Spleen (tissue), 11 donors: Measurements from ENCODE around the gene GALNT13. TPM values are rescaled to one million over a fixed set of nuclear protein-coding genes. Genes with fewer than 3 reads are reported as not detected.

ENCODE experiments used
- DNase-seq: peaks from one replicate; pipeline ENCODE4 v3.0.0-alpha.2; 2020
- H3K27ac ChIP-seq, 8 donors: fragments of 200-600 bp; sonication (generic) in 7 of 8; 1 replicate in 4 of 8; 2 replicates in 4 of 8; pipeline versions ENCODE4 v1.5.0 to v1.8.0; 2016 to 2021; ENCODE audit warnings: inconsistent platforms in 4 of 8, mild to moderate bottlenecking in 4 of 8, moderate library complexity in 1 of 8
- H3K27me3 ChIP-seq, 7 donors: fragments of 200-600 bp; sonication (generic) in 6 of 7; replicated peaks in 1 of 7; 1 replicate in 4 of 7; 2 replicates in 3 of 7; pipeline versions ENCODE4 v1.5.0 to v1.8.0; 2016 to 2021; ENCODE audit warnings: inconsistent platforms in 3 of 7, mild to moderate bottlenecking in 1 of 7
- H3K36me3 ChIP-seq, 6 donors: fragments of 200-600 bp; sonication (generic) in 5 of 6; 1 replicate in 4 of 6; 2 replicates in 2 of 6; pipeline versions ENCODE4 v1.5.0 to v1.8.0; 2016 to 2021; ENCODE audit warnings: inconsistent platforms in 2 of 6
- H3K4me1 ChIP-seq, 6 donors: fragments of 200-600 bp; sonication (generic) in 5 of 6; 1 replicate in 3 of 6; 2 replicates in 3 of 6; pipeline versions ENCODE4 v1.5.0 to v1.8.0; 2016 to 2021; ENCODE audit warnings: inconsistent platforms in 3 of 6
- H3K4me3 ChIP-seq, 8 donors: fragments of 200-600 bp; sonication (generic) in 7 of 8; 1 replicate in 4 of 8; 2 replicates in 4 of 8; pipeline versions ENCODE4 v1.5.0 to v1.8.0; 2016 to 2021; ENCODE audit warnings: inconsistent platforms in 4 of 8, mild to moderate bottlenecking in 4 of 8, moderate library complexity in 2 of 8
- H3K9me3 ChIP-seq, 8 donors: fragments of 200-600 bp; sonication (generic) in 7 of 8; 1 replicate in 4 of 8; 2 replicates in 4 of 8; pipeline versions ENCODE4 v1.5.0 to v1.8.0; 2016 to 2021; ENCODE audit warnings: inconsistent platforms in 4 of 8
- POLR2A ChIP-seq, 3 donors: fragments of 450-650 bp; IDR thresholded peaks; one replicate each; pipeline ENCODE4 v1.5.1; 2017; ENCODE audit warnings: antibody characterized with exemption in 3 of 3, mild to moderate bottlenecking in 1 of 3
- POLR2AphosphoS5 ChIP-seq, 3 donors: sonication (generic); formaldehyde crosslinking; IDR thresholded peaks; one replicate each; pipeline ENCODE4 v1.5.1; 2017; ENCODE audit warnings: antibody characterized with exemption in 3 of 3
- WGBS, 5 donors: extraction: QIAGEN DNeasy Blood & Tissue Kit in 3 of 5; methylation state at CpG; one replicate each; pipeline versions ENCODE4 v1.1.5 to v1.1.7; 2013 to 2018; 5-methylcytosine and 5-hydroxymethylcytosine counted together
- intact Hi-C: fragments of 100-400 bp; cut with DNase I; formaldehyde crosslinking; loops from one replicate; pipeline ENCODE4 v1.15.0; 2023; ENCODE audit warnings: low total_unique reads
- polyA plus RNA-seq, 3 donors: library from polyadenylated mRNA; stranded (reverse); fragments of 200-250 nt; gene quantifications; one replicate each; pipeline ENCODE4 v1.2.1, GENCODE V29; 2013
- total RNA-seq, 7 donors: library from RNA; depleted of rRNA in 3 of 7; stranded (reverse); fragments of >200 nt in 3 of 7; fragmentation: NEBNext Ultra II Directional in 4 of 7; extraction: Animal tissue kit (Norgen Biotek cat#: 25700) in 4 of 7; gene quantifications; one replicate each; pipeline versions ENCODE4 v1.1.0 to v1.2.1, GENCODE V29; 2016 to 2021
- TF ChIP-seq, protein P1 (sequence below), 11 experiments: fragments of 200-600 bp in 7 of 11; fragments of 450-650 bp in 4 of 11; sonication (generic) in 4 of 11; IDR thresholded peaks in 8 of 11; conservative IDR thresholded peaks in 3 of 11; 1 replicate in 7 of 11; 2 replicates in 4 of 11; pipeline versions ENCODE4 v1.4.0 to v1.8.0; 2016 to 2021; ENCODE audit warnings: antibody characterized with exemption in 11 of 11, inconsistent platforms in 4 of 11, mild to moderate bottlenecking in 1 of 11
- donor health status: healthy with polysubstance abuse.
- donor health status: DM: no; HTN: no; CAD: no; lungs with moderate emphysema.
- donor health status: DM: no; HTN: no; CAD: no.
- donor health status: Bipolar disorder and iron deficiency.
- donor health status: healthy.
- donor health status: DM: no; HTN: no; CAD: no.
- donor health status: DM: yes; HTN: yes; CAD: no.

Gene GALNT13
- total and polyA plus RNA-seq, 10 donors: 0.02 to 0.61 (median 0.11) TPM; not detected in 6

DNA sequence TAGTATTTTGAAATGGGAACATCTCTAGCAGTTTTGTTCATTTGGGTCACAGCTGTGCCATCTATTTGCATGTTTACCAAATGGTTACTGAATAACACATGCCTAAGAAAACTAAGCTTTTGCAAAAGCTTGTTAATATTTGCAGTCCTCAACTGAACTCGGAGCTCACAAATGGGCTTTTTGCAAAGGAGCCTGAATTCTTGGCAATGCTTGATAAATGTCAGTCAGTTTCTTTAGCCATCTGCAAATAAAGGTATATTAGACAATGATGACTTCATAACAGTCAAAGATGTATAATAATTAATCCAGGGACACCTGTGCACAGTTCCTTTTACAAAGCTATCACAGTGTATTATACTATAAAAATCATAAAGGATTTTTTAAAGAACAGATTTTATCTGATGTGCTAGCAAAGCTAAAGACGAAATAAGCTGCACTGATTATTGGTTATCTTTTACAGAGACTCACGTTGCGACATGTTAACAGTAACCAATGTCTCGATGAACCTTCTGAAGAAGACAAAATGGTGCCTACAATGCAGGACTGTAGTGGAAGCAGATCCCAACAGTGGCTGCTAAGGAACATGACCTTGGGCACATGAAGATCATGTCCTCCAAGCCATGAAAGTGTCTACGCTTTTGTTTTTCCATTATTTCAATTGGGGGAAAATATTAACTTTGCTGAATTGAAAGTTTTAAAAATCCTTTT, 578.4 kb downstream of the GALNT13 start:
- Histone ChIP-seq H3K9me3 (no peaks in the 10 kb centered on the region), H3K27me3 (no peaks in the 10 kb centered on the region), H3K36me3 (no peaks in the 10 kb centered on the region), H3K27ac (no peak overlapping the region), H3K4me1 (no peaks in the 10 kb centered on the region), H3K4me3 (no peak overlapping the region)
- WGBS, 5 donors: 72 to 81% (median 75%) methylated on average over 6 of the region's 6 CpGs
- no peak for DNase-seq
- TF ChIP-seq, protein P1, sequence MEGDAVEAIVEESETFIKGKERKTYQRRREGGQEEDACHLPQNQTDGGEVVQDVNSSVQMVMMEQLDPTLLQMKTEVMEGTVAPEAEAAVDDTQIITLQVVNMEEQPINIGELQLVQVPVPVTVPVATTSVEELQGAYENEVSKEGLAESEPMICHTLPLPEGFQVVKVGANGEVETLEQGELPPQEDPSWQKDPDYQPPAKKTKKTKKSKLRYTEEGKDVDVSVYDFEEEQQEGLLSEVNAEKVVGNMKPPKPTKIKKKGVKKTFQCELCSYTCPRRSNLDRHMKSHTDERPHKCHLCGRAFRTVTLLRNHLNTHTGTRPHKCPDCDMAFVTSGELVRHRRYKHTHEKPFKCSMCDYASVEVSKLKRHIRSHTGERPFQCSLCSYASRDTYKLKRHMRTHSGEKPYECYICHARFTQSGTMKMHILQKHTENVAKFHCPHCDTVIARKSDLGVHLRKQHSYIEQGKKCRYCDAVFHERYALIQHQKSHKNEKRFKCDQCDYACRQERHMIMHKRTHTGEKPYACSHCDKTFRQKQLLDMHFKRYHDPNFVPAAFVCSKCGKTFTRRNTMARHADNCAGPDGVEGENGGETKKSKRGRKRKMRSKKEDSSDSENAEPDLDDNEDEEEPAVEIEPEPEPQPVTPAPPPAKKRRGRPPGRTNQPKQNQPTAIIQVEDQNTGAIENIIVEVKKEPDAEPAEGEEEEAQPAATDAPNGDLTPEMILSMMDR (IDR thresholded peaks at IDR 0.05 in 8 of 11, conservative IDR thresholded peaks at IDR 0.05 in 3 of 11): no peak
- TF ChIP-seq POLR2A (IDR thresholded peaks at IDR 0.05): no peak
- no peak for TF ChIP-seq POLR2AphosphoS5 (IDR thresholded peaks at IDR 0.05)
- intact Hi-C loops: no loop called here

DNA sequence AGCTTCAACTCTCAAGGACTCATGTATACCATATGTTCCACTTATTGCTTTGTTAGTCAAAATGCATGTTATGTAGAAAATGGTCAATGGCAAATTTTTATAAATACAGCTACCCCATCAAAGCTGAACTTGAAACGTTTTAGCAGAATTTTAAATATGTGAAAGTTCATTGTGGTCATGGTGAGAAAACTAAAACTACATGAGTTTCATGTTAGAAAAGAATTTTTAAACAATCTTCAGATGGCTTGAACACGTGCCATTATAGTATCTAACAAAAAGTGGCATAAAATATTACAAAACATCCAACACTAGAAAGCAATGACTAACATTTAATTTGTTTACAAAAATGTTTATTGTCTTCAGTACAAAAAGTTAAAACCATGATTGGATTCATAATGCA, 580.7 kb downstream of the GALNT13 start:
- no peak for DNase-seq
- Histone ChIP-seq H3K9me3 (no peaks in the 10 kb centered on the region), H3K4me1 (peaks cover 0 to 6% (median 0%) of the 10 kb centered on the region in 6 donors), H3K4me3 (no peak overlapping the region), H3K27ac (no peak overlapping the region), H3K36me3 (no peaks in the 10 kb centered on the region), H3K27me3 (no peaks in the 10 kb centered on the region)
- intact Hi-C loops: no loop called here
- TF ChIP-seq, protein P1 (IDR thresholded peaks at IDR 0.05 in 8 of 11, conservative IDR thresholded peaks at IDR 0.05 in 3 of 11): no peak
- no peak for TF ChIP-seq POLR2AphosphoS5 (IDR thresholded peaks at IDR 0.05)
- TF ChIP-seq POLR2A (IDR thresholded peaks at IDR 0.05): no peak
- 39 to 56% (median 52%) methylated on average over 2 of the region's 2 CpGs for WGBS, 5 donors

DNA sequence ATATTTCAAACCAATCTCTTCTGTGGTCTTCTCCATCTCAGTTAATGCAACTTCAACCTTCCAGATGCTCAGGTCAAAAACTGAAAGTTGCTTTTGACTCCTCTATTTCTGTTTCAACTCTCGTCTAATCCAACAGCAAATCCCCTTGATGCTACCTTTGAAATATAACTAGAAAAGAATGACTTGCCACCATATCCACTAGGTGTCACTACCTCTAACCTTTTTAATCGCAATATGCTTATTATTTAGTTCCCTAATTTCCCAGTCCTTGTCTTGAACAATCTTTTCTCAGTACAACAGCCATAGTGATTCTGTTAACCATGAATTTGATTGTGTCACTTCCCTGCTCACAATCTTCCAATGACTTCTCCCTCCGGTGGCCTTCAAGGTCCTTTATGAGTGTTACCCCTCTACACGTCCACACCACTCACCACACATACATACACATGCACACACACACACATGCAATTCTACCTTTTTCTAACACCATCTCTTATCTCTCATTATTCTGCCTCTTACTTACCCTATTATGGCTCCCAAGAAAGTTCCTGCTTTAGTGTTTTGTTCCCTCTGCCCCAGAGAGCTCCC, 581.3 kb downstream of the GALNT13 start:
- no peaks in the 10 kb centered on the region for H3K27me3 ChIP-seq

DNA sequence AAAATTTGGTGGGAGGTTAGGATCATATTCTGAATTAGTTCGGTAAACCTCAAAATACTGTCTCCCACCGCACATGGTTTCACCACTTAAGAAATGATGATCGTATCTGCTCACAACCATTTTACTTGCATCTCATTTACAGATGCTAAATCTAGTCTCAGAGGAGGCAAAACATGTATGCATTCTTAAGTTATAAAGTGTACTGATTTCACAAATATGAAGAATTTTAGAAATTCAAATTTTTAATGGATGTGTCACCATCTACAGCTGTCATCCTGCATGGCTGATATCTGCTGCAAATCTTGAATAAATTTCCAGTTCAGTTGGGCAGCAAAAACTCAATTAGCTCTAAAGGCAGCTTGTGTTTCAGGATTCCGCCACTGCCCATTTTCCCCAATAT, 583.4 kb downstream of the GALNT13 start:
- H3K4me3 ChIP-seq: no peak overlapping the region

More for the DNA sequence above, 581.3 kb downstream of the GALNT13 start:
- Histone ChIP-seq H3K4me3 (no peak overlapping the region), H3K4me1 (peaks cover 0 to 6% (median 0%) of the 10 kb centered on the region in 6 donors), H3K9me3 (no peaks in the 10 kb centered on the region), H3K36me3 (no peaks in the 10 kb centered on the region), H3K27ac (no peak overlapping the region)
- TF ChIP-seq POLR2A (IDR thresholded peaks at IDR 0.05) (no peak), POLR2AphosphoS5 (IDR thresholded peaks at IDR 0.05) (no peak)
- TF ChIP-seq, protein P1 (IDR thresholded peaks at IDR 0.05 in 8 of 11, conservative IDR thresholded peaks at IDR 0.05 in 3 of 11): peak in 2 of 11 experiments; percentile 12 to 17
- intact Hi-C loops: no loop called here
- no peak for DNase-seq
- 34 to 54% (median 46%) methylated on average over 4 of the region's 4 CpGs for WGBS, 5 donors

More for the DNA sequence above, 583.4 kb downstream of the GALNT13 start:
- DNase-seq: no peak
- intact Hi-C loops: no loop called here
- Histone ChIP-seq H3K9me3 (no peaks in the 10 kb centered on the region), H3K27me3 (no peaks in the 10 kb centered on the region), H3K4me1 (peaks cover 0 to 6% (median 0%) of the 10 kb centered on the region in 6 donors), H3K36me3 (no peaks in the 10 kb centered on the region), H3K27ac (no peak overlapping the region)
- TF ChIP-seq POLR2AphosphoS5 (IDR thresholded peaks at IDR 0.05) (no peak), POLR2A (IDR thresholded peaks at IDR 0.05) (no peak)
- TF ChIP-seq, protein P1 (IDR thresholded peaks at IDR 0.05 in 8 of 11, conservative IDR thresholded peaks at IDR 0.05 in 3 of 11): no peak
- WGBS, 5 donors: 88 to 97% (median 91%) methylated on average over 4 of the region's 4 CpGs
